NCI-H524 treated with DMSO at 0.1 percent for 48 hours (cell line): ENCODE measurements around the gene PARD6B.
"Not testable (repeated sequence)": the region's sequence is repeated elsewhere in the genome, so short reads cannot be mapped to it uniquely, and the experiment has no call there.

Experiments
- DNase-seq: peaks from one replicate; lab custom pipeline; 2025; lab: John Stamatoyannopoulos, UW

Gene PARD6B

GRCh38 chr20:50731055-50731929 lies at the start of gene PARD6B:
TSS of gene PARD6B (plus strand) at chr20:50731580. CDS start at chr20:50731787, 207 bp downstream.
- peak; percentile 86 for DNase-seq

GRCh38 chr20:50682065-50682464 lies 49.3 kb upstream of the PARD6B start:
- DNase-seq: no peak

GRCh38 chr20:50682947-50683530 lies 48.3 kb upstream of the PARD6B start:
- no peak for DNase-seq

GRCh38 chr20:50683570-50683969 lies 47.8 kb upstream of the PARD6B start:
- no peak for DNase-seq

GRCh38 chr20:50686821-50687220 lies 44.6 kb upstream of the PARD6B start:
- DNase-seq: no peak

GRCh38 chr20:50688256-50688975 lies 43.0 kb upstream of the PARD6B start:
- DNase-seq: no peak

- no peak for DNase-seq
Observed at GRCh38 chr20:50689864-50690649, 41.3 kb upstream of the PARD6B start.

- DNase-seq: no peak
Observed at GRCh38 chr20:50690650-50691572, 40.5 kb upstream of the PARD6B start, which contains the start of gene RIPOR3. TSS of gene RIPOR3 (minus strand) at chr20:50691542. CDS start at chr20:50691128, 414 bp downstream.

- DNase-seq: no peak
Observed at GRCh38 chr20:50691573-50692551, 39.5 kb upstream of the PARD6B start.

- no peak for DNase-seq
Observed at GRCh38 chr20:50692552-50692933, 38.8 kb upstream of the PARD6B start.

GRCh38 chr20:50693001-50693400 lies 38.4 kb upstream of the PARD6B start:
- DNase-seq: no peak

GRCh38 chr20:50694379-50695134 lies 36.8 kb upstream of the PARD6B start:
- DNase-seq: no peak

- DNase-seq: no peak
Observed at GRCh38 chr20:50695135-50695872, 36.1 kb upstream of the PARD6B start.

- DNase-seq: not testable (repeated sequence)
Observed at GRCh38 chr20:50698255-50698654, 33.1 kb upstream of the PARD6B start.

- DNase-seq: no peak
Observed at GRCh38 chr20:50699688-50700087, 31.7 kb upstream of the PARD6B start.

GRCh38 chr20:50701041-50701963 lies 30.1 kb upstream of the PARD6B start:
- DNase-seq: no peak
